ENCODE measurements around the gene PRKN.

DNA sequence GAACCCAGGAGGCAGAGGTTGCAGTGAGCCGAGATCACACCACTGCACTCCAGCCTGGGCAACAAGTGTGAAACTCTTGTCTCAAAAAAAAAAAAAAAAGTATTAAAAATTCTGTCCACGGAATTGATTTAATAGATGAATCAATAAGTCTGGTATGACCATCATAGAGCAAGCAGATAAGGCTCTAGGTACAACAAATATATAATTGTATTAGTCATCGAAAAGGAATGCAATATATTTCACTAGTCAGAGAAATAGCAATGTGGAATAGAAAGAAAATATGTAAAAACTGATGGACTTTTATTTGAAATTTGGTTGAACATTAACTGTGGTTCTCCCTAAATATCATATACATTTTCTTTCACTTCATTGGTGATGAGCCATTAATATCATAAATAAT, 976.9 kb downstream of the PRKN start:
- TF ChIP-seq POLR2A (IDR thresholded peaks at IDR 0.05; ENCODE audit: low read length) (no peak), GATA1 (IDR thresholded peaks at IDR 0.05; ENCODE audit: low read depth, low read length) (no peak)
